Erythroblast (primary cell): ENCODE measurements around the gene SETBP1.

Experiments
- DNase-seq, 2 experiments: peaks; one replicate each; lab custom pipeline; 2025; lab: John Stamatoyannopoulos, UW
- GATA1 ChIP-seq: IDR thresholded peaks from 2 replicates; pipeline ENCODE4 v1.6.1; 2011; ENCODE audit warnings: low read depth, mild to moderate bottlenecking, control low read depth, low read length, moderate library complexity
- POLR2A ChIP-seq: IDR thresholded peaks from 2 replicates; pipeline ENCODE4 v1.6.1; 2011; ENCODE audit warnings: mild to moderate bottlenecking, low read length

SETBP1 gene

GRCh38 chr18:45068400-45069094 is 387.9 kb downstream of the SETBP1 start:
- no peak for DNase-seq
- TF ChIP-seq GATA1 (no peak), POLR2A (no peak)

DNA sequence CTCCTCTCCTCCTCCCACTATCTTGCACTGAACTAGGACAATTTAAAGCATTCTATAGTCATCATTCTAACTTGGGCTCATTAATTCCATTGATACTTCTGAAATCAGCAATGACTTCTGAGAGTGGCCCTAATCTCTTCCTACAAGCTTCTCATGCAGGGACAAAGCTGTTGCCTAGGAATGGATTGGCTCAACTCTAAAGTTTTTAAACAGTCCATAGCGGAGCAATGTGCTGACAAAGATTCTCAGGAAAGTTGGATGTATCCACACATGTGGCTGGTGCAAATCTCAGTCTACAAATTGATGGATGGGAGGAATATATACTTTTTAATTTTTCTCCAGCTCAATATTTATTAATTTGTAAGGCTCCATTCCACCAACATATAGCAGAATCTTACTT is 388.9 kb downstream of the SETBP1 start:
- DNase-seq = no peak
- TF ChIP-seq POLR2A (no peak), GATA1 (no peak)

DNA sequence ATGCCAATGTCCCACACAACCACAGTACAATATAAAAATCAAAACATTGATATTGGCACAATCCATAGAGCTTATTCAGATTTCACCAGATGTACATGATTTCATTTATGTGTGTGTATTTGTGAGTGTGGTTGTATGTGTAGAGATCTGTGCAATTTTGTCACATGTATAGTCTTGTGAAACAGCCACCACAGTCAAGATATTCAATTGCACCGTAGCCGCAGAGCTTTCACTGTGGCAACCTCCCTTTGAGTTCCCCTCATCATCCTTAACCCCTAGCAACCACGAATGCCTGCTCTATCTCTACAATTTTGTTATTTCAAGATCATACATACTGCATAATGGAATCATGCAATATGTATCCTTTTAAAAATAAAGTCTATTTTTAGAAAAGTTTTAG is 391.3 kb downstream of the SETBP1 start:
- DNase-seq = no peak
- TF ChIP-seq GATA1 = no peak
- no peak for TF ChIP-seq POLR2A

- DNase-seq = no peak
- no peak for TF ChIP-seq POLR2A
- TF ChIP-seq GATA1 = no peak
Measured at GRCh38 chr18:45073556-45073955, 392.9 kb downstream of the SETBP1 start.

DNA sequence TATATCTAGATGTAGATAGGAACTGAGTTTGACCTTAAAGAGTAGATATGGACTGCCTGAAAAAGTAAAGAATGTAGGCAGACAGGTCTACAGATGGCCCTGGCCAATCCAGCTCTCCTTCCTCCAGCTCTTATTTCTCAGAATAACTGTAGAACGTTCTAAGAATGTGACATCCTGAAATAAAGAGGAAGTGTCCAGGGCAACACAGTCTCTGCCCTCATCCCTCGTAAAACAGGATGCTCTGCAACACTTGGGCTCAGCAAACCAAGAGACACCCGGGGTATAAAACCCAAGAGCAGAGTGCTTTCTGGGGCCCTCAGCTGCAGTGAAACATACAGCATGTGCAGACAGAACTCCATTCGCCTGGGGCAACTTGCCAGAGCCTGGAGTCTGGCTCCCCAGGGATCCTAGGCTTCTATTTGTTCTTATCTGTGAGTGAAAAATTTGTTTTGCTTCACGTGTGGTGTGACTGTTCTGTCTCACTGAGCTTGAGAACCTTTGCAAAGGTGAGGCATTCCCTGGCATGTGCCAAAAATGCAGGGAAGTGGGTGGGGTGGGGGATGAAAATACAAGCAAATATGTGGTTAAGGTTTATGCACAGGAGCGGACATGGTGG is 401.0 kb downstream of the SETBP1 start:
- TF ChIP-seq POLR2A = no peak
- no peak for TF ChIP-seq GATA1
- DNase-seq = no peak

DNA sequence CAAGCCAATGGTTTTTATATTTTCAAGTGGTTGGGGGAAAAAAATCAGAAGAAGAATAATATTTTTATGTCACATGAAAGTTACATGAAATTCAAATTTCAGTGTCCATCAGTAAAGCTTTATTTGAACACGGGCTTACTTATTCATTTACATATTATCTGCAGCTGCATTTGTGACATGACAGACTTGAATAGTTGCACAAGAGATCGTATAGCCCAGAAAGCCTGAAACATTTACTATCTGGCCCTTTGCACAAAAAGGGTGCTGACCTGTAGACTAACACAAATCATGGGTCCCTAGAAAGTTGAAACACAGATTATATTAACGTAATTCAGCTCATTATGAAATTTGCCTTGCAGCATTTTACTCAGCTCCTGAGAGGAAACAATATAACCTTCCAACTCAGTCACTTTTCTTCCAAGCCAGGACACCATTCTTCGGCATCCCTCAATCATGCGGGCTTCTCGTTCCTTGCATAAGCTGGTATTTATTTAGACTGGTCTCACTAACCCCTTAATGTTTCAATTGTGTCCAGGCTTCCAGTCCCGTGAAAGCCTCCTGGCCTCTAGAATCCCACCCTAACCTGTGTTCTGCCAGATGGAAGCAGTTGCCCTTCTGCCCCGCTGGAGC is 402.7 kb downstream of the SETBP1 start:
- DNase-seq = no peak

GRCh38 chr18:45084206-45084605 is 403.5 kb downstream of the SETBP1 start:
- DNase-seq = no peak
- no peak for TF ChIP-seq POLR2A
- TF ChIP-seq GATA1 = no peak

More for the DNA sequence above, 402.7 kb downstream of the SETBP1 start:
- no peak for TF ChIP-seq POLR2A
- TF ChIP-seq GATA1 = no peak

DNA sequence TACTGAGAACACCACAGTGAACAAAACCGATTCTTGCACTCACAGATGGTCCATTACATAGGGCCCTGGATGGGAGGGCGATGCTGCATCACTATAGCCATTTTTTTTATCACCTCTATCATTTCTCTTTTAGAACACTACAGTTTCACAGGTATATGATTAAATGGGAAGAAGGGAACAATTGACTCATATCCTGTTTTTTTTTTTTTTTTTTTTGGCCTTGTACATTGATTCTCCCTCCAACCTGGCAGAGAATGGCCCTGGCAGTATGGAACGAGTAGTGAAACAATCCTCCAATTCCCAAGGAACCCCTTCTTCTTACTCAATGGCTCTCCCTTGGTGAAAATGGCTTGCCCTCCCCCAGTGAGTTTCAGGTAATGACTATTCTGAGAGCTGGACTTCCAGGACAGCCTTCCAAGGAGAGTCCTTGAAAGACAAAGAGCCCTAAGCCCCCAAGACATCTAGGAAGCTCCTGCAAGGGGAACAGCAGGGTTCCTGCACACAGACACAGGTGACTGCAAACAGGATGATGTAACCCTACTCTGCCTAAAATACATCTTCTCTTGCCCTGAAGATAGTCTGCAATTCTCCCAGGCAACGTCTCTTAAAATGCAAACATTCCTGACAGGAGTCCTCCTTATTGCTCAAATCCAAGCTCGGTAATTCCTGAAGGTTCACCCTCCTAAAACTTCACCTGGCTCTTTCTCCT is 405.4 kb downstream of the SETBP1 start:
- no peak for TF ChIP-seq GATA1
- TF ChIP-seq POLR2A = no peak
- no peak for DNase-seq

DNA sequence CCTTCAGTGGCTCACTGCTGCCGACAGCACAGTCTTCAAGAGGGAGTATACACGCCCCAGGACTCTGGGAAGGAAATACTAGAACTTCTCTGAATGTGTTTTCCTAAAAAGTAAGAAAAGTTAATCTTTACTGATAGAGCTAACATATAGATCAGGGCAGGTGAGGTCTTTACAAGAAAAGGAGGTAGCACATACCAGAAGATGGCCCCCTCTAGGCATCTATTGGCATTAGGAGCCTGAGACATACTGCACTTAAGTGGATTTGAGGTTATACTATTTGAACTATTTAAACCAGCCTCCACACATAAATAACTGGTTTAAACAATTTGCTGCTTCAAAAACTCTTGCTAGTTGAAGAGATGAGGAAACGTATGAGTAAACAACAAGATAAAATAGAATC is 406.1 kb downstream of the SETBP1 start:
- no peak for DNase-seq
- TF ChIP-seq POLR2A (no peak), GATA1 (no peak)

DNA sequence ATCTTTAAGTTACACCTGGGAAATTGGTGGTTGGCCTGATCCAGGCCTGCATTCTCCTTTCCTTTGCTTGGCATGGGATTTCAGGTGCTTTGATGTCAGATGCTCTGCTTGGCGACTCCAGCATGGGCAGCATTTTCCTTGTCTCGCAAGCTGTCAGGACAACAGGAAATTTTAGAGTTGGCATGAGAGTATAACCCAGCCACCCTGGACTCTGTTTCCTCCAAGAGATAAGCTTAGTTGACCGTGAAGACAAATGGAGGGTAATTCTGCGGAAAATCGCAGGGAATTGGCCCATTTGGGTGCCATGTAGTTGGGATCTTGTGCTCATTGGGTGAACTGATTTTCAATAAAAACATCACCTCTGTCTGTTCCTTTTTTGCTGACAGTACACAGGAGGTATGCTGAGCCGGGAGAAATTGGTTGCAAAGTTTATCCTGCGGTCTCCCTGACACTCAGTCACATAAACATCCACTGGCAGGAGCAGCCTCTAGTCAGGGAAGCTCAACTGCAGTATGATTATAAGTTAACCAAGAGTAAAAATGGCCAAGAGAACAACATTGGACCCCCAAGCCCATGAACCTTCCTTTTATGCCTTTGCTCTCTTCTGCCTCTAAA is 409.9 kb downstream of the SETBP1 start:
- TF ChIP-seq POLR2A (no peak), GATA1 (no peak)

GRCh38 chr18:45100321-45101105 is 419.8 kb downstream of the SETBP1 start:
- DNase-seq = no peak
- TF ChIP-seq GATA1 (no peak), POLR2A (no peak)

More for the DNA sequence above, 409.9 kb downstream of the SETBP1 start:
- DNase-seq = no peak

DNA sequence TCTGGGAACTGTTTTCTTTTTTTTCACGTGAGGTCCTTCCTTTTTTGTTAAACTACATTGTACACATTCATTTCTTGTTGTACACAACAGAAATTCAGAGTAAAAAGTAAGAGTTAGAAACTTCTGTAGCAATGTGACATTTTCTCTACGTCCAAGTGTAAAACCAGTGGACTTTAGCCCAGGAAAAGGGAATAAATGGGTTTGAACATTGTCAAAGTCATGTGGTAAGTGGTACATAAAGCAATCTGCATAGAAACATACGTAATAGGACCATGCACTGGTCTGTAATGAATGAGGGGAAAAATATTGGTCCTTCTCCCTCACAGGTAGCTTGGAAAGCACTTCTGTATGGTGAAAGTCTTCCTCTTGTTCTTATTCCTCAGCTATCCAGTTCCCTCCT is 421.4 kb downstream of the SETBP1 start:
- TF ChIP-seq GATA1 = no peak
- TF ChIP-seq POLR2A = no peak
- DNase-seq = no peak

GRCh38 chr18:45102863-45103262 is 422.2 kb downstream of the SETBP1 start:
- no peak for DNase-seq
- TF ChIP-seq POLR2A = no peak
- no peak for TF ChIP-seq GATA1
